ENCODE results near the gene POP7. TPM values are rescaled to one million over a fixed set of nuclear protein-coding genes. Genes with fewer than 3 reads are reported as not detected.

The POP7 gene
- total RNA-seq, 6 experiments from 2014 or later = 13.0 to 52.2 (median 29.2) TPM

- no peak for ATAC-seq
- no peak overlapping the region for H3K27ac ChIP-seq
- DNase-seq = no peak
Observed at GRCh38 chr7:100684534-100685042, 21.3 kb upstream of the POP7 start.

DNA sequence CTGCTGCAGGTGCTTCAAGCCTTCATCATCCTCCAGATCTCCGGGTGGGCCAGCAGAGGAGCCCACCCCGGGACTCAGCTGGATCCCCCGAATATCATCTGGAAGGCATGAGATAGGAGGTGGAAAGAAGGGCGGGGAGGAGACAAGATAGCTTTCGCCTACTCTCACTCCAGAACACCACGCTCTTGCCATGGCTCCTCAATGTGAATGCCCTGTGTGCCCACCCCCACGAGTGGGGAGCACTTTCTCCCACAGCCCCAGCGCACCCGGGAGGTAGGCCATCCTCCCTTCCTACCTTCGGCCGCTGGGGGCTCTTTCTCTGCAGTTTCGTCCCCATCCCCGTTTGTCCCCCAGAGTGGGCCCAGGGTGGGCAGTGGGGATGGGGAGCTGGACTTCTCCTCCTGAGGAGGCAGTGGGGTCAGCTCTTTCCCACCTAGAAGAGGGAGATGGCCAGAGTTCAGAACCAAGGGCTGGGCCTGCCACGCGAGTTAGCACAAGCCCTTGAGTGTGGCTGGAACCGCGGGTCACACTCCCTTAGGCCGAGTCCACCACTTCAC is 20.8 kb upstream of the POP7 start:
- TF ChIP-seq POLR2A (IDR thresholded peaks at IDR 0.05) (no peak), CTCF (IDR thresholded peaks at IDR 0.05) (no peak)
- ATAC-seq = no peak
- peaks cover 0 to 74% (median 32%) of the 10 kb centered on the region in 4 donors for H3K36me3 ChIP-seq

More at GRCh38 chr7:100684534-100685042, 21.3 kb upstream of the POP7 start:
- peaks cover 0 to 77% (median 32%) of the 10 kb centered on the region in 4 donors for H3K36me3 ChIP-seq
- no peaks in the 10 kb centered on the region for H3K27me3 ChIP-seq
- WGBS (ENCODE audit: insufficient coverage, low coverage, low lambda C conversion rate, missing lambda C conversion rate) = no CpG with 5 or more reads among the region's 16 CpGs
- intact Hi-C loops (cut with DNase I) = loop anchor here (10.0 kb wide), 3 partner anchors 50 to 210 kb away; partner anchors contain the start of gene TSC22D4 (in 2 of the 2)
- TF ChIP-seq CTCF (IDR thresholded peaks at IDR 0.05) (no peak), POLR2A (IDR thresholded peaks at IDR 0.05) (no peak)
- no peak overlapping the region for H3K4me3 ChIP-seq
- H3K9me3 ChIP-seq = no peaks in the 10 kb centered on the region
- peaks cover 0 to 5% (median 0%) of the 10 kb centered on the region in 4 donors for H3K4me1 ChIP-seq

GRCh38 chr7:100685631-100686145 is 20.2 kb upstream of the POP7 start:
- no peak for ATAC-seq
- H3K36me3 ChIP-seq = peaks cover 0 to 74% (median 32%) of the 10 kb centered on the region in 4 donors
- H3K27me3 ChIP-seq = no peaks in the 10 kb centered on the region
- intact Hi-C loops (cut with DNase I) = loop anchor here (10.0 kb wide), 3 partner anchors 51 to 211 kb away; partner anchors contain the start of gene TSC22D4 (in 2 of the 2)
- WGBS (ENCODE audit: insufficient coverage, low coverage, low lambda C conversion rate, missing lambda C conversion rate) = 90% methylated on average over 4 of the region's 17 CpGs
- no peaks in the 10 kb centered on the region for H3K9me3 ChIP-seq
- H3K4me1 ChIP-seq = no peaks in the 10 kb centered on the region
- no peak overlapping the region for H3K4me3 ChIP-seq
- DNase-seq = no peak
- no peak overlapping the region for H3K27ac ChIP-seq
- TF ChIP-seq CTCF (IDR thresholded peaks at IDR 0.05) = no peak
- no peak for TF ChIP-seq POLR2A (IDR thresholded peaks at IDR 0.05)

More for the DNA sequence above, 20.8 kb upstream of the POP7 start:
- 53% methylated on average over 3 of the region's 18 CpGs for WGBS (ENCODE audit: insufficient coverage, low coverage, low lambda C conversion rate, missing lambda C conversion rate)
- Histone ChIP-seq H3K4me1 (no peaks in the 10 kb centered on the region), H3K4me3 (no peak overlapping the region), H3K9me3 (no peaks in the 10 kb centered on the region), H3K27me3 (no peaks in the 10 kb centered on the region), H3K27ac (no peak overlapping the region)
- intact Hi-C loops (cut with DNase I) = loop anchor here (10.0 kb wide), 3 partner anchors 50 to 210 kb away; partner anchors contain the start of gene TSC22D4 (in 2 of the 2)
- no peak for DNase-seq

- peak in 1 of 3 donors; percentile 53 for DNase-seq
- no peak for ATAC-seq
- Histone ChIP-seq H3K9me3 (no peaks in the 10 kb centered on the region), H3K36me3 (peaks cover 0 to 73% (median 32%) of the 10 kb centered on the region in 4 donors), H3K27ac (no peak overlapping the region), H3K4me3 (no peak overlapping the region), H3K4me1 (peaks cover 0 to under 1% (median 0%) of the 10 kb centered on the region in 4 donors), H3K27me3 (no peaks in the 10 kb centered on the region)
- TF ChIP-seq POLR2A (IDR thresholded peaks at IDR 0.05) = no peak
- TF ChIP-seq CTCF (IDR thresholded peaks at IDR 0.05) = no peak
- 90% methylated on average over 8 of the region's 33 CpGs for WGBS (ENCODE audit: insufficient coverage, low coverage, low lambda C conversion rate, missing lambda C conversion rate)
- intact Hi-C loops (cut with DNase I) = loop anchor here (10.0 kb wide), 3 partner anchors 52 to 212 kb away; partner anchors contain the start of gene TSC22D4 (in 2 of the 2)
Observed at GRCh38 chr7:100686201-100686821, 19.6 kb upstream of the POP7 start.

Measured in right lobe of liver (tissue), 6 donors.